Fibroblast of skin of right quadriceps (primary cell): Measurements from ENCODE around the gene WDR88.
"Not testable (repeated sequence)": the region's sequence is repeated elsewhere in the genome, so short reads cannot be mapped to it uniquely, and the experiment has no call there.

Experiments used
- DNase-seq: peaks from one replicate; pipeline ENCODE4 v3.0.0-alpha.2; 2013

The WDR88 gene

DNA sequence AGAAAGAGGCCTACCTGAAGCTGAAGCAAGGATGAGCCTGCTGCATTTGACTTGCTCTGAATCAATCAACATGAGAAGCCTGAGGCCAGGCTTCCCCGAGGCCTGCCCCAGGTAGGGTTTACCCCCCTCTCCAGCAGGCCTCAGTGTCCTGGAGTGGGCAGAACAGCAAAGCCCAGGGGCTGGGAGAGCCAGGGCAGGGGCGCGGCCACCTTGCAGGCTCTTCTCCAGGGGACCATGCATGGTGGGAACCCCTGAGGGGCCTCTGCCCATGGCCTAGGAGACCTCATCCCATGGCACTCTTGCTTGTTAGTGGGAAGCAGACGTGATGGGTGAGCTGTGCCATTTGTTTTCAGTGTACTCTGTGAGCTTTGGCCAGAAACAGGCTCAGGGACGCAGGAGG is 42.3 kb downstream of the WDR88 start:
- DNase-seq, result no peak

DNA sequence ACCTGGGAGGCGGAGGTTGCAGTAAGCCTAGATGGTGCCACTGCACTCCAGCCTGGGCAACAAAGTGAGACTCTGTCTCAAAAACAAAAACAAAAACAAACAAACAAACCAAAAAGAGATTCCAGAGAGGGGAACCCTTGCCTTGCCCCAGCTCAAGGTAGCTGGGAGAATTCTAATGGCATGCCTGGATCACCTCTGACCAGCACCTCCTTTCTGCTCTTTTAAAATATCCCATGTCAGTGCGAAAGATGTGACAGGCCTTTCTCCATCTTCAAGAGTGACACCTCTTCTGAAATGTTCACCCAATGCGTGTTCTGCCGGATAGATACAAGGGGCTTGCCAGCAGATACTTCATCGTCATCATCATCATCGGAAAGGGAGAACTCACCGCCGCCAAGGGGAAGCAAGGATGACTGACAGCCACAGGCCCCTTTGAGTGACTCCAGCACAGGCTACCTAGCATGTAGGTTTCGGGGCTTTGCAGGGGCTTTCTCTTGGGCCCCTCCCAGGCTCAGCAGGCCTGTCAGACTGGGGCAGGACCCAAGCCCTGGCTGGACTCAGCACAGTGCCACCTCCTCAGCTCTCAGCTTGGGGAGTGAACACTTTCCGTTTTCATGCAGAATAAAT is 43.4 kb downstream of the WDR88 start:
- no peak for DNase-seq

DNA sequence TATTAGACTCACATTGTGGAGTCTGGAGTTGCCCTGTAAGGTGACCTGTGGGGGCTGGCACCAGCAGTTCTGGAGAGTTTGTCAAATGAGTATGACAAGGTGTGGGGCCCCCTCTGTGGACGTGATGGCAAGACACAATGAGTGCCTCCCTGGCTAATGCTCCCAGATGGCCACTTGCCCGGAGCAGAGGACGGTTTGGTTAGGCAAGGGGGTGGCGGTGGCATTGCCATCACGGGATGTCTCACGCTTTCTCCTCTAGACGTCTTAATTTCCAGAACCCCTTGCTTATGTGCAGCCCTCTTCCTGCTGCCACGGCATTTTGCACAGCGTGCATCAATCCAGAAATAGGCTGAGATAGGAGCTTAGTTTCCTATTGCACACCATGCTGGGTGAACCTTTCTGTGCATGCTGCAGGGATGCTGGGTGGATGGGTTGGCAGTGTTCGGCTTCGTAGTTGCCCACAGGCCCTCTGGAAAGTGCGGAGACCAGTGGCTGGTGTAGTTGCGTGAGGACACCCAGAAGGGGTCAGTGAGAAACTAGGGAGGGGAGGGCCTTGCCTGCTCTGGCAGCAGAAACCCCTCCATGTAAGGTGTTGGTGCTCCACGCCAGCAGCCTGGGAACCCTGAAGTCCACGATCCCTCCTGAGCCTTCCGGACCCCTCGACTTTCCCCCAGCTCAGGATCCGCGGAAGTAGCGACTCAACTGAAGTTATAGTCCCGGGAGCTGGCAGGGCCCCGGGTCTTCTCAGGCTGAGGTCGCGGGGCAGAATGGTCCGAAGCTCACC is 44.2 kb downstream of the WDR88 start:
- peak; percentile 27 for DNase-seq

DNA sequence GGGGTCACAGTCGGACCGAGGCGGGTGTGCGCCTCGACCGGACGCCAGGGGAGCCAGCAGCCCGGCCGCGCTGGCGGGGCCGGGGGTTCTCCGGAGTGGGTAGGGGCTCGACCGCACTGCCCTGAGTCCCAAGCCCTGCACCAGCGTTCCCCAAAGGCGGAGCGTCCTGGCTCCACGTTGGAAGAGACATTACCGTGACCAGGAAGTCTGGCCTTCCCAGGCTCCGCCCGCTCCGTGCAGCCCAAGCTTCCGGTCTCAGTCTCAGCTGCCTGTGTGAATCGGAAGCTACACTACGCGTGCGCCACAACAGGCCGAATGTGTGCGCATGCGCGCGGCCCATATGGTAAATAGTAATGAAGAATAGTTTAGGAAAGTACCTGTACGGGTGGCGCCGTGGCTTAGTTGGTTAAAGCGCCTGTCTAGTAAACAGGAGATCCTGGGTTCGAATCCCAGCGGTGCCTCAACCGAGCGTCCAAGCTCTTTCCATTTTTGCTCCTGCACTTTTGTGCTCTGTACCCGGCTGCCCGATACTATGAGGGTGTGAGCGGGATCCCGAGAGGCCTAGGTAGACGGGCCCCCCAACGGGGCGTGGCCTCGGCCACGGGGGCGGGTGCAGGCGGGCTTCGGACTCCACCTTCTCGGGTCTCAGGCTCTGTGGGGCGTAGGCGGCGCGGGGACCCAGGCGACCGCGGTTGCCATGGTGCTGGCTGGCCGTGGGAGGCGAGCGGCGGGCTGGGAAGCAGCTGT is 44.9 kb downstream of the WDR88 start:
- peak; percentile 99 for DNase-seq

DNA sequence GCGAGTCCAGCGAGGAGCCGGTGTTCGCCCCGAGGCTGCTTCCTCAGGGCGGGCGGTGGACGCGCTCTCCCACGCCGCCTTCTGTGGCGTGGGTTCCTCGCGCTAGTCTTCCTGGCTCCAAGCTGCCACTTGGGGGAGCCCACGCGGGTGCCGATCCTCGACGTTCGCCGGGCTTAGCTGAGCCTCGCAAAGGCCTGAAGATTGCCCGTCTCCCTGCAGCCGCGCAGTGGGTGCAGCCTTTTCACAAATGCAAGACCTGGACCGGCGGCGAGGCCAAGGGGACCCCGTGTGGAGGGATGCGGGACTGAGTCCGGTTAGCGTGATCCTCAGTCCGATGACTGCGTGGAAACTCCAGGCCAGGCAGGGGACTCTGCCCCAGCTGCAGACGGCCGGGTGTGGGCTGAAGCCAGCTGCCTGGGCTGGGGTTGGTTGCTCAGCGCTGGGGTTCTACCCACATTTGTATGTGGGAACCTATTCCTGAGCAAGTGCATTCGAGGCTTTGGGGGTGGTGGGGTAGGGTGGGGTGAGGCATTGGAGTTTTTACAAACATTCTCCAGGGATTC is 45.6 kb downstream of the WDR88 start:
- DNase-seq, result no peak

DNA sequence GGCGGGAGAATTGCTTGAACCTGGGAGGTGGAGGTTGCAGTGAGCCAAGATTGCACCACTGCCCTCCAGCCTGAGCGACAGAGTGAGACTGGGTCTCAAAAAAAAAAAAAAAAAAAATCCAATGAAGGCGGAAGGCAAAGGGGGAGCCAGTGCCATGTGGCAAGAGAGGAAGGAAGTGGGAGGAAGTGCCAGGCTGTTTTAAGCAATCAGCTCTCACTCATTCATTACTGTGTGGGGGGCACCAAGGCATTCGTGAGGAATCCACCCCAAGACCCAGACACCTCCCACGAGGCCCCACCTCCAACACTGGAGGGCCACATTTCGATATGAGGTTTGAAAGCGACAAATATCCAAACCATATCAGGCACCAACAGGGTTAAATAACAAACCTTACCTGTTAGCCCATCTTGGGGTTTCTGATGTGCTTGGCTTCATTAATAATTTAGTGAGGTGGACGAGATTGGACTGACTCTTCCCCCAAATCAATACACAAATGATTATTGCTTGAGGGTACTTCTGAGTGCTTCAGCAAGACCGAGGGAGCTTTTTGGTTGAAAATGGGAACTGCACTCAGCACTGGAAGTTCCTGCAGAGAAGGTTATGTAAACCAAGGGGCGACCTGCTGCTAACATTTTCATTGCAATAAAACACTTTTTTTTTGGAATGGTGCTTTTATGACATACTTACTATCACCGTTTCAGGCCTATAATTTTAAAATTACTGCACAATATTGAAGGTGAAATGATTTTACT is 54.7 kb downstream of the WDR88 start:
- DNase-seq, result no peak

DNA sequence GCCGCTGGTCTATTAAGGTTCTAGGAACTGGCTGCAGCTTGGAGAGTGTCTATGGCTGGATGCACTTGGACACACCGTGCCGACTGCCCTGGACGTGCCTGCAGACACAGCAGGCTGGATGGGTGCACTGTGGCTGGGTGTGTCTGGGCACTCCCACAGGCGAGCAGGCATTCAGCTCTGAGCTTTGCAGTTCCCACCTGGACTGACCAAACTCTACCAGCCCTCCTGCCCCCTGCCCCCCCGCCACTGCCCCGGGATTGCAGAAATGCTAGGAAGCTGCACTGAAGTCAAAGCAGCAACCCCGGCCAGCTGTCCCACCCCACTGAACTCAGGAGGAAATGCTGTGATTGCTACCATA is 55.2 kb downstream of the WDR88 start:
- DNase-seq, result no peak

DNA sequence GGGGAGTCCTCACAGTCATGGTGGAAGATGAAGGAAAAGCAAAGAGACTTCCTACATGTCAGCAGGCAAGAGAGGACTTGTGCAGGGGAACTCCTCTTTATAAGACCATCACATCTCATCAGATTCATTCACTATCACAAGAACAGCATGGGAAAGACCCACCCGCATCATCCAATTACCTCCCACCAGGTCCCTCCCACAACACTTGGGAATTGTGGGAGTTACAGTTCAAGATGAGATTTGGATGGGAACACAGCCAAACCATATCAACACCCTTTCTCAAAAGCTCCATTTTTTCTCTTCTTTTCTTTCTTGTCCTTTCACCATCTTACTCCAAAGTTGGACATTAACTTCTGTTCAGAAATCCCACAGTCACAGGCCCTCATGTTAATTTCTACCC is 57.5 kb downstream of the WDR88 start:
- DNase-seq, result no peak

DNA sequence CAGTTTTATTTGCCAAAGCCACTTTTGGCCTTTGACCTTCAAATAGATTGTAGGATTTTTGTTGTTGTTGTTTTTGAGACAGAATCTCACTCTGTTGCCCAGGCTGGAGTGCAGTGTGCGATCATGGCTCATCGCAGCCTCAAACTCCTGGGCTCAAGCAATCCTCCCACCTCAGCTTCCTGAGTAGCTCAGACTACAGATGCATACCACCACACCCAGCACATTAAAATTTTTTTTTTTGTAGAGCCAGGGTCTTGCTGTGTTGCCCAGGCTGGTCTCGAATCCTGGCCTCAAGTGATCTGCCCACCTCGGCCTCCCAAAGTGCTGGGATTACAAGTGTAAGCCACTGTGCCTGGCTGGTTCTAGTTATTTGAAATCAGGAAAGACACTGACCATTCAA is 59.2 kb downstream of the WDR88 start:
- not testable (repeated sequence) for DNase-seq

DNA sequence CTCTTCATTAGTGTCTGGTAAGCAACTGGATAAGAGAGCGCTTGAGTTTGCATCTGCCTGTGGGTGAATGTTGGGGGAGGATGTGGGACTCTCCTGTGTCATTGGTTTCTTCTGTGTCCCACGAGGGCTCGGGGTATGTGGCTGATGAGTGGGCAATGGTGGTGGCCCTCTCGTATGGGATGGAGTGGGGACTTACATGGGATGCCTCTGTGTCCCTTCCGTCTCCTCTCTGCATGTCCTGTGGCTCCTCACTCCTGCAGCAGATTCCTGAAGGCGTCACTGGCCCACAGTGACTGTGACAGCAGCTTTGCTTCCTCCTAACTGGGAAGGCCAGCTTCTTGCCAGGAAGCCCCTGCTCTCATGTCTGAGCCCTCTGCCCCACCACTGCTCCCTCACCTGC is 59.6 kb downstream of the WDR88 start:
- no peak for DNase-seq

DNA sequence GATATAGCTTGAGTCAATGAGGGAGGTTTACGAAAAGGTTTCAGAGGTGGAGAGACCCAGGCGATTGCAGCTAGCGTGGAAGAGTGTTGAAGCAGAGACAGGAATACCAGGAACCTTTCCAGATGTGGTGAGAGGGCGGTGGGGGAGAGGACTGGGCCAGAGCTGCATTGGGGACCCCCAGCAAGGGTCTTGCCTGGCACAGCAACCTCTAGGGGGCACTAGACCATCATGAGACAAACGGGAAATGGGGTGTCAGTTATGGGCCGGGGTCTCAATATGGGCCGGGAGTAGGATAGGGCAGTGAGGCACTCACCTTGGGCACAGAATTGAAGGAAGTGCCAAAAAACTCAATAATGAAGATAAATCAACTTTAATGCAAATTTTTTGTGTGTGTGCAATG is 60.1 kb downstream of the WDR88 start:
- no peak for DNase-seq

DNA sequence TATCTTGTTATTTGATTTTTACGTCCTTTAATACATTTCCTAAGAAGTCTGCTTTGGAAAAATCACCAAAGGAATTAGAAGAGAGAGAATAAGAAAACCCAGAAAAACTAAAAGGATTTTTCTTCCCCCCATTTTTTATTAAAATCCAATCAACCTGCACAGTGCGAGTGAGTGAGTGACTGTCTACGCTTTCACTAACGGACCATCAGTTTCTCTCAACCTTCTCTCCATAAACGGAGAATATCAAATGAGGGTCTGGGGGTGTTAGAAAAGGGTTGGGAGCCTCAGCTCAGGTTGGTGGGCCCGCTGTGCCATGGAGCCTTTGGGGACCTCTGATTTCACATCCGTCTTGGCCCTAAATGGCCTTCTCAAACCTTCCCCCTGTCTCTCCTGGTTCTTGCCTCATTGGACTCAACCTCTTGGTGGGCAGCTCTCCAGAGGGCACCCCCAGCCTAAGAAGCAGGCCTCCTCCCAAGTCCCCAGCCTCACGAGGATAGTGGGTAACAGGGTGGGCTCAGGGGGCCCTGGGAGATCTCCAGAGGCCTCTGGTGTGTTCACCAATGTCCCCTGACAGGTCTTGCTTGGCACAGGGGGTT is 61.5 kb downstream of the WDR88 start:
- no peak for DNase-seq

DNA sequence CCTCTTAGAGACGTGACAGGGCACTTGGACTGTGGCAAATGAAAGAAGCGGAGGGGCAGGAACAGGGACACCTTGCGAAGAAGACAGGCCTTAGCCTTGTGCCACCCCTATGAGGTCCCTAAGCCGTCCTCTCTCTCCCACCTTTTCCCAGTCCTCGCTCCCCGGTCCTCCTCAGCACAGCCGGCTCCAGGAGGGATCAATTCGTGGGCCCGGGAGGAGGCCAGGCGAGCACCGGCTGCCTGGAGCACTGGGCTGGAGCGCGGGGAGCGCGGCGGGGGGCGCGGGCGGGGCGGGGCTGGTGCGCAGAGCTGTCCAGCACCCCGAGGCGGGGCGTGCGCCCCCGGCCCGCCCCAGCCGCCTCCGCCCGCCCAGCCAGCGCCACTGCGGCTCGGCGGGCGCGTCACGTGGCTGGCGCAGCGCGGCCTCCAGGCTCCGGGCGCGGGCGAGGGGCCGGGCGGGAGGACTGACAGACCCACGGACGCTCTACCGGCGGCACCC is 62.0 kb downstream of the WDR88 start, which contains the start of gene LRP3:
TSS of gene LRP3 (plus strand) at position 466 of the 498 bp plus-strand sequence. CDS start 456 bp downstream, outside the sequence.
- DNase-seq, result peak; percentile 25

DNA sequence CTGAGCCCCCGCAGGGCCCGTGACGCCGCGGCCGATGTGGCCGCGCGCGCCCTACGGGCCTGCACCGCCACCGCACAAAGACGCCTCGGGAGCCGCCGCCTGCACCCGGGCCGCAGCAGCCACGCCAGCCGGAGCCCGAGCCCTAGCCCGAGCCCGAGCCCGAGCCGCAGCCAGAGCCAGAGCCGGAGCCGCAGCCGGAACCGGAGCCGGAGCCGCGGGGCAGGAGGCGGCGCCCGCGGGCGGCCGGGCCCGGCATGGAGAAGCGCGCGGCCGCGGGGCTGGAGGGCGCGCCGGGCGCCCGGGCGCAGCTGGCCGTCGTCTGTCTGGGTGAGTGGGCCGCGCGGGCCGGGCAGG is 62.6 kb downstream of the WDR88 start:
- DNase-seq, result no peak

DNA sequence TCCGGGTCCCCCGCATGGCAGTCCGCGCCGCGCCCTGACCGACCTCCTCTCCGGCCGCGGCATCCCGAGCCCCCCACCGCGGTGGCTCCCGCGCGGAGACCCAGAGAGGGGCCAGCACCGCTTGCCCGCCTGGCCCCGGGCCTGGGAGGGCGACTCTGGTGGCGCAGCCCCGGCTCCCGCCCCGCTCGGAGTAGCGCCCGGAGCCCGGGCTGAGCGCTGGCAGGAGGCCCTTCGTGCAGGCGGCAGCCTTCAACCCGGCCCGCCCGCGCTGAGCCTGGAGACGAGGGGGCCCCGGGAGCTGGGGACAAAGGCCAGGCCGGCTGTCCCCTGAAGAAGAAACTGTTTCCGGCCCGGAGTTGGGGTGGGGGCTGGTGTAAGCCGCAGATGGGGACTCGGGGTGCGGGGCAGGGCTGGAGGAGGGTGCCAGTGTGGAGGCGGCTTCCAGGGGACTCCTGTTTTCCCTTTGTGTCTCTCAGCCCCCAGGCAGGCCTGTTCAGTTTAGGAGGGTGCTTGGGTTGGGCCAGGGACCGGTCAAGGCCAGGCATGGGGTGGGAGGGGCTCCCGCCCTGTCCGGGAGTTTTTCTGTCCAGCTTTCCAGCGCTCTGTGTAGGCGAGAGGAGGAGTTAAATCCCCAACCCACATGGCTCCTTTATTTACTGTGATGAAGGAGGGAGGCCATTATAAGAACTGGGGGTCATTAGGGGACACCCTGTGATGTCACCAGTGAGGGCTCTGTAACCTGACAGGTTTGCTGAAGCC is 63.2 kb downstream of the WDR88 start:
- peak; percentile 3 for DNase-seq

DNA sequence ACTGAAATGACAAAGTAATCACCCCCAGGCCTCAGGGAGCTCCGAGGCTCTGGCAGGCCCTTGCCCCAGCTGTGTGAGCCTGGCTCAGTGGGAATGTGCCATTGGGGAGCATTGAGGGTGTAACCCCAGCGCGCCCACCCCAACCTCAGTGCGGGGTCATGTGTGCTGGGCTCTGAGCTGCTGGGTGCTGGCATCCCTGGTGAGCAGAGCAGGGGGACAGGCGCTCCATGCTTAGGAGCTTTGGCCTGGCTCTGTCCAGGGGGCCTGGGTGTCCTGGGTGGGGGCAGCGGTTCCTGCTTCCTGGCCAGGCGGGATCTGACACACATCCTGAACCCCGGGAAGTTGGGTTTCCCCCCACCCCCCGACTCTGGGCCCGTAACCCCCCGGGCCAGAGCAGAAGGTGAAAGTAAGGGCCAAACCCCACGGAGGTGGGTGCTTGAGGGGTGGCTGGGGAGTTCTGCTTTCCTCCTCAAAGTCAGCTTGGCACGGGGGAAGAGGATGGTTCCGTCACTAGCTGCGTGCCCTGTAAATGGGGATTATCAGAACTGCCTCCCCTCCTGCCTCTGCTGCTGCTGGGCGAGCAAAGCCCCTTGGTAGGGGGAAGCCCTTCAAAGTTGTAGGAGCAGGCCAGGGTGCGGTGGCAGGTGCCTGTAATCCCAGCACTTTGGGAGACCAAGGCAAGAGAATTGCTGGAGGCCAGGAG is 63.9 kb downstream of the WDR88 start:
- no peak for DNase-seq

DNA sequence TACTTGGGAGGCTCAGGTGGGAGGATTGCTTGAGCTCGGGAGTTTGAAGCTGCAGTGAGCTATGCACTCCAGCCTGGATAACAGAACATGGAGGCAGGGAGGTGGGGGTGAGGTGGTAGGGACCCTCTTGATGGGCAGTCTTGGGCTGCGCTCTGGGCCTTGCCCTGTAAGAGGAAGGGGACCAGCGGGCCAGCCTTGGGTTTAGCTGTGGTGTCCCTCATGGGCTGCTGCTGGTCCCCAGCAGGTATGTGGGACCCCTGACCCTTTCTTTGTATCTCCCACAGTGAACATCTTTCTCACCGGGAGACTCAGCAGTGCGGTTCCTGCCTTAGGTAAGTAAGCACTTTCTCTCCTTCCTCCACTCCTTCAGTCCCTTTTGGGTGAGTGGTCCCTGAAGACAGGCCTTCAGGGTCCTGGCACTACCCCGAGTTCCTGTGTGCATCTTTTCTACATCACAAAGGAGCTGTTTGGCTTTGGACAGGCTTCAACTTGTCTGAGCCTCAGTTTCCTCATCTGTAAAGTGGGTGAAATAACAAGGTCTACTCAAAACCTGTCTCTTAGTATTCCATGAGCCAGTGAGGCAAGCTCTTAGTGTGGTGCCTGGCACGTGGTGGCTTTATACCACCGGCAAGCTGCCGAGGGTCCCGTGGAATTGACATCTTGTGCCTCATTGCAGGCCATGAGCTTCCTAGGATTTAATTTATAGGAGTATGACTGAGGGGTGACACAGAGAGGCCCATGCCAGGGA is 64.7 kb downstream of the WDR88 start:
- DNase-seq, result no peak

DNA sequence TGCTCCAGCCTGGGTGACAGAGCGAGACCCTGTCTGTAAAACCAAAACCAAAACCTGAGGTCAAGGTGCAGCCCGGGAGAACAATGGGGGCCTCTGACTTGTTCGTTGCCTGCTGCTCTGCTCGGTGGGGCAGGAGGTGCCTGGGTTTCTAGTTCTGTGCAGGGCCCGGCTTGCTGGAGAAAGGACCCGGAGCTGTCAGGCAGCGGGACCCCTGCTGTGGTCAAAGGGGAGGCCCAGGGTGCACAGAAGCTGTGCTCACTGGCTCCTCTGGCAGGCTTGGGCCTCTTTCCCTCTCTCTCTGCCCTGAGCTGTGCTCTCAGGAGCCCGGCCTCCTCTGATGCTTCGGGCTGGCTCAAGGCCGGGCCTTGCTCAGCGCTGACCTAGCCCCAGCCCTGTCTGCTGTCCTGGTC is 65.7 kb downstream of the WDR88 start:
- no peak for DNase-seq

DNA sequence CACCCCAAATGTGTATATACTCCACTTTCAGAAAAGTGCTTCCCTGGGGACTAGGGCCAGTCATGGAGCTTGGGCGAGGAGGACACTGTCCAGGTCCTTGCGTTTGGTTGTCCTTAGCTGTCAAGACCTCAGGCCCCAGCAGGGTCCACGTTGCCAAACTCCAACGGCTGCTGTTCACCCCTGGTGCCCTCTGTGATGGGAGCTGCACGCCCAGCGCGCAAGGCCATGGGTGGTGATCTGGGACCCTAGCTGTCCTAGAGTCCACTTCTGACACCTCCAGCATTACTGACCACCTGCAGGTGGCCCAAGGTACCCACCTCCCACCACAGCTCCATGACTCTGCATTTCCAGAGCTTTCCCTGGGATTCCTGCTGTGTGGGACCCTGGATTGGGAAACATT is 66.3 kb downstream of the WDR88 start:
- DNase-seq, result no peak
